ENCODE results near the gene IMPA2. TPM values are rescaled to one million over a fixed set of nuclear protein-coding genes. Genes with fewer than 3 reads are reported as not detected.

Gene IMPA2
- total and polyA plus RNA-seq, 2 of the 4 experiments (the other 2 are of a cell fraction): 5.4 to 5.5 TPM

- H3K27ac ChIP-seq (ENCODE audit: insufficient read depth, low read length): no peak overlapping the region
- H2AFZ ChIP-seq (replicated peaks; ENCODE audit: low read length, poor library complexity): no peak overlapping the region
- H3K9me3 ChIP-seq (ENCODE audit: control insufficient read depth, insufficient read depth, low read length): no peaks in the 10 kb centered on the region
- no peak overlapping the region for H3K23ac ChIP-seq (ENCODE audit: low read depth, low read length)
- H3K18ac ChIP-seq (ENCODE audit: low read depth, low read length): no peak overlapping the region
- no peak overlapping the region for H4K91ac ChIP-seq (ENCODE audit: insufficient read depth, low read depth, low read length)
- no peak overlapping the region for H3K14ac ChIP-seq (replicated peaks; ENCODE audit: low read depth, low read length)
- DNase-seq (no peak), ATAC-seq (ENCODE audit: low read depth) (no peak)
- H4K20me1 ChIP-seq (ENCODE audit: insufficient read depth, low read length): no peaks in the 10 kb centered on the region
- H4K5ac ChIP-seq (ENCODE audit: low read depth, low read length): no peak overlapping the region
- H3K4ac ChIP-seq (ENCODE audit: low read depth, low read length): no peak overlapping the region
- ChIA-PET CTCF (interaction anchor here (0.7 kb wide), 1 partner anchor 31 kb away, joined by 3 read pairs; no protein-coding TSS in a partner anchor), POLR2A (ENCODE audit: unreplicated experiment) (no interaction called here)
- H2AK9ac ChIP-seq (replicated peaks; ENCODE audit: low read depth, low read length, poor library complexity): no peak overlapping the region
- in situ Hi-C loops (cut with MboI; ENCODE audit: low sequenced_read_pairs) (no loop called here), dilution Hi-C loops (cut with HindIII; ENCODE audit: low sequenced_read_pairs, unreplicated experiment) (no loop called here), intact Hi-C loops (cut with micrococcal nuclease) (no loop called here)
- WGBS, 2 experiments (ENCODE audit: extremely low coverage in 2 of 2, insufficient read length in 1 of 2): 100% methylated on average over 1 of the region's 5 CpGs; no CpG with 5 or more reads in 1 of the 2 experiments
- H2AK5ac ChIP-seq (ENCODE audit: low read depth, low read length): no peak overlapping the region
- H3K4me1 ChIP-seq (ENCODE audit: control insufficient read depth, insufficient read depth, low read length): peaks cover 6% of the 10 kb centered on the region
- H3K9me1 ChIP-seq (ENCODE audit: insufficient read depth, low read length): peaks cover 1% of the 10 kb centered on the region; the same call in 1 of the 2 replicates
- H2BK120ac ChIP-seq (ENCODE audit: low read depth, low read length): no peak overlapping the region
- peaks cover 22% of the 10 kb centered on the region for H3K36me3 ChIP-seq (ENCODE audit: control insufficient read depth, insufficient read depth, low read length)
- no peak overlapping the region for H3K9ac ChIP-seq (ENCODE audit: low read depth, low read length)
- BruUV-seq (replicated peaks): no TSS peak
- no peak overlapping the region for H3K4me3 ChIP-seq (ENCODE audit: insufficient read depth, low read depth, low read length)
- no peaks in the 10 kb centered on the region for H3K79me1 ChIP-seq (ENCODE audit: low read depth in 1 of 2, low read length in 2 of 2)
- TF ChIP-seq MAFK (IDR thresholded peaks at IDR 0.05; ENCODE audit: low read depth, low read length) (no peak), FOS (IDR thresholded peaks at IDR 0.05; ENCODE audit: low read depth, low read length) (no peak), POLR2A (IDR thresholded peaks at IDR 0.05; ENCODE audit: low read depth, low read length) (no peak), RFX5 (IDR thresholded peaks at IDR 0.05; ENCODE audit: low read depth, low read length) (no peak), CHD1 (IDR thresholded peaks at IDR 0.05; ENCODE audit: low read depth, low read length) (no peak), ELK1 (IDR thresholded peaks at IDR 0.05; ENCODE audit: borderline replicate concordance, low read depth, low read length) (no peak), CTCF (conservative IDR thresholded peaks at IDR 0.05; ENCODE audit: low read depth, low read length) (no peak), MAZ (IDR thresholded peaks at IDR 0.05; ENCODE audit: borderline replicate concordance, low read depth, low read length) (no peak), RAD21 (IDR thresholded peaks at IDR 0.05; ENCODE audit: low read length) (no peak), SMC3 (IDR thresholded peaks at IDR 0.05; ENCODE audit: low read depth, low read length) (no peak), USF2 (IDR thresholded peaks at IDR 0.05; ENCODE audit: low read depth, low read length) (no peak), RCOR1 (IDR thresholded peaks at IDR 0.05; ENCODE audit: insufficient replicate concordance, low read length) (no peak), NFE2L2 (IDR thresholded peaks at IDR 0.05; ENCODE audit: low read depth, low read length) (no peak), BHLHE40 (IDR thresholded peaks at IDR 0.05; ENCODE audit: low read depth, low read length) (no peak)
- H3K27me3 ChIP-seq (ENCODE audit: control insufficient read depth, insufficient read depth, low read length): no peaks in the 10 kb centered on the region
- no peak overlapping the region for H2BK15ac ChIP-seq (ENCODE audit: low read depth, low read length)
- no peak overlapping the region for H3K56ac ChIP-seq (ENCODE audit: extremely low read depth, insufficient read depth, low read length)
- no peak overlapping the region for H2BK5ac ChIP-seq (ENCODE audit: low read depth, low read length, poor library complexity, severe bottlenecking)
- H3K4me2 ChIP-seq (ENCODE audit: low read depth, low read length): no peak overlapping the region
- no peak overlapping the region for H2BK20ac ChIP-seq (ENCODE audit: low read depth, low read length)
- H4K8ac ChIP-seq (ENCODE audit: low read depth in 2 of 2, low read length in 2 of 2): no peak overlapping the region
Measured at GRCh38 chr18:12026562-12026961, 45.3 kb downstream of the IMPA2 start.
